ENCODE data around the gene EMILIN2. TPM values are rescaled to one million over a fixed set of nuclear protein-coding genes. Genes with fewer than 3 reads are reported as not detected.

The EMILIN2 gene
- total and polyA plus RNA-seq, 9 of the 15 experiments (the other 6 are each of a cell fraction or from before 2014, with no cell fraction given): 0.01 to 0.40 (median 0.19) TPM

- peak; percentile 96 for TF ChIP-seq POLR2AphosphoS5 (IDR thresholded peaks at IDR 0.05; ENCODE audit: control insufficient read depth, insufficient read depth, low read depth, low read length)
- no peak for TF ChIP-seq CAMTA2 (CRISPR knock-in tag; conservative IDR thresholded peaks at IDR 0.05)
- TF ChIP-seq MAX (CRISPR knock-in tag; IDR thresholded peaks at IDR 0.05): peak; percentile 61; the same call in 1 of the 2 replicates
- TF ChIP-seq SMARCA5 (IDR thresholded peaks at IDR 0.05): peak; percentile 71; the same call in 1 of the 2 replicates
- no peak for TF ChIP-seq POLR2H (tag; IDR thresholded peaks at IDR 0.05; ENCODE audit: low read depth)
- no peak for TF ChIP-seq POLR3G (IDR thresholded peaks at IDR 0.05; ENCODE audit: extremely low read depth, insufficient read length, insufficient replicate concordance)
- no peak for TF ChIP-seq POLR2G (IDR thresholded peaks at IDR 0.05; ENCODE audit: low read depth, low read length)
- TF ChIP-seq FOXP4 (CRISPR knock-in tag; IDR thresholded peaks at IDR 0.05; ENCODE audit: borderline replicate concordance): no peak
- TF ChIP-seq ZNF41 (CRISPR knock-in tag; conservative IDR thresholded peaks at IDR 0.05): no peak
- TF ChIP-seq JUN (IDR thresholded peaks at IDR 0.05; ENCODE audit: borderline replicate concordance, low read depth, low read length): peak; percentile 38; the same call in 1 of the 2 replicates
- TF ChIP-seq JUN (CRISPR knock-in tag; IDR thresholded peaks at IDR 0.05; ENCODE audit: borderline replicate concordance): no peak
- no peak for TF ChIP-seq ZNF12 (CRISPR knock-in tag; IDR thresholded peaks at IDR 0.05)
- TF ChIP-seq CREBBP (IDR thresholded peaks at IDR 0.05; ENCODE audit: low read depth, low read length): no peak
- TF ChIP-seq TFAM (CRISPR knock-in tag; conservative IDR thresholded peaks at IDR 0.05): no peak
- no peak; the same call in 1 of the 2 replicates for TF ChIP-seq MYBL2 (IDR thresholded peaks at IDR 0.05; ENCODE audit: low read depth)
- TF ChIP-seq MYBL2 (CRISPR knock-in tag; IDR thresholded peaks at IDR 0.05; ENCODE audit: borderline replicate concordance): no peak
- TF ChIP-seq CSDE1 (IDR thresholded peaks at IDR 0.05): no peak
- TF ChIP-seq ZNF707 (CRISPR knock-in tag; conservative IDR thresholded peaks at IDR 0.05): no peak
- no peak for TF ChIP-seq TAF9B (IDR thresholded peaks at IDR 0.05; ENCODE audit: partially characterized antibody)
- TF ChIP-seq NCOA6 (IDR thresholded peaks at IDR 0.05): no peak
- no peak for TF ChIP-seq JUNB (CRISPR knock-in tag; conservative IDR thresholded peaks at IDR 0.05)
- TF ChIP-seq ZBTB9 (CRISPR knock-in tag; IDR thresholded peaks at IDR 0.05): no peak
- no peak; the same call in 1 of the 2 replicates for TF ChIP-seq PTBP1 (IDR thresholded peaks at IDR 0.05; ENCODE audit: low read depth, low read length)
- TF ChIP-seq YBX1 (IDR thresholded peaks at IDR 0.05): no peak
- TF ChIP-seq HDAC8 (tag; IDR thresholded peaks at IDR 0.05): no peak
- peak; percentile 95 for TF ChIP-seq SOX6 (IDR thresholded peaks at IDR 0.05)
These were observed 7.3 kb downstream of the EMILIN2 start (continued) for GRCh38 chr18:2853926-2854664.
